ENCODE measurements around the gene AIFM3. TPM values are rescaled to one million over a fixed set of nuclear protein-coding genes. Genes with fewer than 3 reads are reported as not detected.

The AIFM3 gene
- total and polyA plus RNA-seq, 12 donors = 0.24 to 1.5 (median 0.50) TPM; not detected in 1

- whole genome bisulfite sequencing, 2 donors = 94% methylated on average over 15 of the region's 15 CpGs
- Histone ChIP-seq H3K9me3 (no peaks in the 10 kb centered on the region), H3K27ac (no peak overlapping the region), H3K4me1 (peaks cover 3 to 19% (median 8%) of the 10 kb centered on the region in 9 donors), H3K36me3 (no peaks in the 10 kb centered on the region), H3K4me3 (no peak overlapping the region), H3K27me3 (peaks cover 8 to 47% (median 39%) of the 10 kb centered on the region in 7 donors)
- DNase-seq = no peak
- ATAC-seq = no peak
- no peak for TF ChIP-seq CTCF (IDR thresholded peaks at IDR 0.05)
- intact Hi-C loops (cut with DNase I) = loop anchor here in 2 of 10 donors (10.0 kb wide), 2 partner anchors 65 to 75 kb away; no protein-coding TSS in a partner anchor
Observed at GRCh38 chr22:21030032-21030431, 63.0 kb downstream of the AIFM3 start.

Other genes starting within 250 kb of the AIFM3 start
- gene SERPIND1, start 193.1 kb upstream of the AIFM3 start, total RNA-seq = under 1 TPM in 3 of 10 donors, not detected in 7; 0.09 to 0.26 (median 0.15) TPM
- gene SERPIND1, start 193.1 kb upstream of the AIFM3 start, polyA plus RNA-seq = under 1 TPM; 0.07 TPM
- gene PI4KA, start 108.4 kb upstream of the AIFM3 start, total RNA-seq = 10 to 100 TPM; 34.8 to 55.2 (median 40.8) TPM
- 10 to 100 TPM; 32.3 to 39.3 TPM for gene PI4KA, start 108.4 kb upstream of the AIFM3 start, polyA plus RNA-seq
- gene SNAP29, start 108.2 kb upstream of the AIFM3 start, total RNA-seq = 10 to 100 TPM; 20.6 to 43.6 (median 26.8) TPM
- gene SNAP29, start 108.2 kb upstream of the AIFM3 start, polyA plus RNA-seq = 10 to 100 TPM in 1 of 2 donors, 1 to 10 TPM in 1; 9.9 to 22.2 TPM
- 10 to 100 TPM; 43.3 to 76.9 (median 56.5) TPM for gene CRKL, start 49.8 kb upstream of the AIFM3 start, total RNA-seq
- gene CRKL, start 49.8 kb upstream of the AIFM3 start, polyA plus RNA-seq = 10 to 100 TPM; 19.2 to 33.7 TPM
- 10 to 100 TPM; 14.7 to 32.5 (median 23.7) TPM for gene LZTR1, start 15.0 kb downstream of the AIFM3 start, total RNA-seq
- 10 to 100 TPM; 25.0 to 36.5 TPM for gene LZTR1, start 15.0 kb downstream of the AIFM3 start, polyA plus RNA-seq
- 10 to 100 TPM; 15.5 to 26.3 (median 17.5) TPM for gene THAP7, start 34.9 kb downstream of the AIFM3 start, total RNA-seq
- 10 to 100 TPM; 29.3 to 54.9 TPM for gene THAP7, start 34.9 kb downstream of the AIFM3 start, polyA plus RNA-seq
- 1 to 10 TPM in 9 of 10 donors, under 1 TPM in 1; 0.81 to 7.7 (median 3.9) TPM for gene P2RX6, start 47.9 kb downstream of the AIFM3 start, total RNA-seq
- under 1 TPM; 0.07 to 0.80 TPM for gene P2RX6, start 47.9 kb downstream of the AIFM3 start, polyA plus RNA-seq
- gene SLC7A4, start 65.3 kb downstream of the AIFM3 start, total RNA-seq = under 1 TPM in 4 of 10 donors, not detected in 6; 0.14 to 0.78 (median 0.20) TPM
- gene SLC7A4, start 65.3 kb downstream of the AIFM3 start, polyA plus RNA-seq = under 1 TPM in 1 of 2 donors, not detected in 1; 0.07 TPM
- gene LRRC74B, start 78.7 kb downstream of the AIFM3 start, total RNA-seq = not detected
- gene LRRC74B, start 78.7 kb downstream of the AIFM3 start, polyA plus RNA-seq = not detected

All from heart right ventricle (tissue), 16 donors.